HL-60 (cell line): Measurements from ENCODE around the gene ADAMTS8.

Source experiments
- POLR2AphosphoS5 ChIP-seq: IDR thresholded peaks from 2 replicates; pipeline ENCODE4 v1.6.1; 2012; ENCODE audit warnings: low read depth
- TF ChIP-seq, protein P1 (sequence below): IDR thresholded peaks from one replicate; pipeline ENCODE4 v1.5.1; 2011; ENCODE audit warnings: low read length, control low read depth, inconsistent platforms; ENCODE audit not compliant: insufficient read depth

- TF ChIP-seq, protein P1, sequence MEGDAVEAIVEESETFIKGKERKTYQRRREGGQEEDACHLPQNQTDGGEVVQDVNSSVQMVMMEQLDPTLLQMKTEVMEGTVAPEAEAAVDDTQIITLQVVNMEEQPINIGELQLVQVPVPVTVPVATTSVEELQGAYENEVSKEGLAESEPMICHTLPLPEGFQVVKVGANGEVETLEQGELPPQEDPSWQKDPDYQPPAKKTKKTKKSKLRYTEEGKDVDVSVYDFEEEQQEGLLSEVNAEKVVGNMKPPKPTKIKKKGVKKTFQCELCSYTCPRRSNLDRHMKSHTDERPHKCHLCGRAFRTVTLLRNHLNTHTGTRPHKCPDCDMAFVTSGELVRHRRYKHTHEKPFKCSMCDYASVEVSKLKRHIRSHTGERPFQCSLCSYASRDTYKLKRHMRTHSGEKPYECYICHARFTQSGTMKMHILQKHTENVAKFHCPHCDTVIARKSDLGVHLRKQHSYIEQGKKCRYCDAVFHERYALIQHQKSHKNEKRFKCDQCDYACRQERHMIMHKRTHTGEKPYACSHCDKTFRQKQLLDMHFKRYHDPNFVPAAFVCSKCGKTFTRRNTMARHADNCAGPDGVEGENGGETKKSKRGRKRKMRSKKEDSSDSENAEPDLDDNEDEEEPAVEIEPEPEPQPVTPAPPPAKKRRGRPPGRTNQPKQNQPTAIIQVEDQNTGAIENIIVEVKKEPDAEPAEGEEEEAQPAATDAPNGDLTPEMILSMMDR: no peak
- TF ChIP-seq POLR2AphosphoS5: no peak
Measured at GRCh38 chr11:130445788-130446187, 17.4 kb upstream of the ADAMTS8 start.
